ENCODE measurements around the gene DTX3L. TPM values are rescaled to one million over a fixed set of nuclear protein-coding genes. Genes with fewer than 3 reads are reported as not detected.

DTX3L gene
- total and polyA plus RNA-seq, 2 of the 13 experiments (the other 11 are each of a cell fraction or from before 2014, with no cell fraction given): 2.5 to 10.9 TPM

DNA sequence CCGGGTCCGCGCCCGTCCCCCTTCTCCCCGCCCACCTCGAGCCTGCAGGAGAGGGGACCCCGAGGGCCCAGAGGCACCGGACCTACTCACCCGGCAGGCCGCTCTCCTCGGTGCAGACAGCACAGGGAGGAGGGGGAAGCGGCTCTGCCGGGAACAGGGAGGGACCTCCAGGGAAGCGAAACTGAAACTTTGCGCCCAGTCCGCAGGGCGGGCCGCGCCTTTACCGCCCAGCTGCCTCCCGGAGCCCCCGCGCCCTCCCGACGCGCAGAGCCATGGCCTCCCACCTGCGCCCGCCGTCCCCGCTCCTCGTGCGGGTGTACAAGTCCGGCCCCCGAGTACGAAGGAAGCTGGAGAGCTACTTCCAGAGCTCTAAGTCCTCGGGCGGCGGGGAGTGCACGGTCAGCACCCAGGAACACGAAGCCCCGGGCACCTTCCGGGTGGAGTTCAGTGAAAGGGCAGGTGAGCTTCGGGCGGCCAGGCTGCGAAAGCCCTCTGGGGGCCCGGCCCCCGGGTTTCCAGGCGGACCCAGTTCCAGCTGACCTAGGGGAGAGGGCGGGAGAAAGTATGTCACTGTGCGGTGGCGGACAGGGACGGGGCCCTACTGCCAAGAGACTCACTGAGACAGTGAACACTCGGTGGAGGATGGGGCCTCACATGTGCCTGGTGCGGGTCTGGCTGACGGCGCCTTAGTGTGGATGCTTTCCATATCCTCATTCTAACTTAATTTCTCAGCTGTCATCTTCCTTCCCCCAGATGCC lies at the start of gene DTX3L, which contains the start of gene PARP9 (continued):
- peak; percentile 87 for TF ChIP-seq ARNT2 (CRISPR knock-in tag; IDR thresholded peaks at IDR 0.05; ENCODE audit: low read depth)
- TF ChIP-seq HOXA3 (CRISPR knock-in tag; IDR thresholded peaks at IDR 0.05): peak; percentile 62
- TF ChIP-seq REL (CRISPR knock-in tag; conservative IDR thresholded peaks at IDR 0.05): no peak
- TF ChIP-seq FIP1L1 (IDR thresholded peaks at IDR 0.05; ENCODE audit: borderline replicate concordance, insufficient read depth, low read depth, low read length): no peak
- peak; percentile 46; the same call in 1 of the 2 replicates for TF ChIP-seq NR2C2 (CRISPR knock-in tag; IDR thresholded peaks at IDR 0.05; ENCODE audit: borderline replicate concordance)
- TF ChIP-seq ZNF143 (CRISPR knock-in tag; IDR thresholded peaks at IDR 0.05): peak; percentile 44; the same call in 1 of the 2 replicates
- TF ChIP-seq, protein P1, sequence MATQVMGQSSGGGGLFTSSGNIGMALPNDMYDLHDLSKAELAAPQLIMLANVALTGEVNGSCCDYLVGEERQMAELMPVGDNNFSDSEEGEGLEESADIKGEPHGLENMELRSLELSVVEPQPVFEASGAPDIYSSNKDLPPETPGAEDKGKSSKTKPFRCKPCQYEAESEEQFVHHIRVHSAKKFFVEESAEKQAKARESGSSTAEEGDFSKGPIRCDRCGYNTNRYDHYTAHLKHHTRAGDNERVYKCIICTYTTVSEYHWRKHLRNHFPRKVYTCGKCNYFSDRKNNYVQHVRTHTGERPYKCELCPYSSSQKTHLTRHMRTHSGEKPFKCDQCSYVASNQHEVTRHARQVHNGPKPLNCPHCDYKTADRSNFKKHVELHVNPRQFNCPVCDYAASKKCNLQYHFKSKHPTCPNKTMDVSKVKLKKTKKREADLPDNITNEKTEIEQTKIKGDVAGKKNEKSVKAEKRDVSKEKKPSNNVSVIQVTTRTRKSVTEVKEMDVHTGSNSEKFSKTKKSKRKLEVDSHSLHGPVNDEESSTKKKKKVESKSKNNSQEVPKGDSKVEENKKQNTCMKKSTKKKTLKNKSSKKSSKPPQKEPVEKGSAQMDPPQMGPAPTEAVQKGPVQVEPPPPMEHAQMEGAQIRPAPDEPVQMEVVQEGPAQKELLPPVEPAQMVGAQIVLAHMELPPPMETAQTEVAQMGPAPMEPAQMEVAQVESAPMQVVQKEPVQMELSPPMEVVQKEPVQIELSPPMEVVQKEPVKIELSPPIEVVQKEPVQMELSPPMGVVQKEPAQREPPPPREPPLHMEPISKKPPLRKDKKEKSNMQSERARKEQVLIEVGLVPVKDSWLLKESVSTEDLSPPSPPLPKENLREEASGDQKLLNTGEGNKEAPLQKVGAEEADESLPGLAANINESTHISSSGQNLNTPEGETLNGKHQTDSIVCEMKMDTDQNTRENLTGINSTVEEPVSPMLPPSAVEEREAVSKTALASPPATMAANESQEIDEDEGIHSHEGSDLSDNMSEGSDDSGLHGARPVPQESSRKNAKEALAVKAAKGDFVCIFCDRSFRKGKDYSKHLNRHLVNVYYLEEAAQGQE (IDR thresholded peaks at IDR 0.05; ENCODE audit: borderline replicate concordance in 1 of 2, low read depth in 1 of 2, low read length in 2 of 2): peak in 1 of 2 experiments; percentile 21; a peak in 1 of 4 replicates
- TF ChIP-seq ZNF850 (CRISPR knock-in tag; conservative IDR thresholded peaks at IDR 0.05): no peak
- TF ChIP-seq IRF2 (CRISPR knock-in tag; IDR thresholded peaks at IDR 0.05): peak; percentile 100
- peak; percentile 57; the same call in 1 of the 2 replicates for TF ChIP-seq ELF1 (CRISPR knock-in tag; IDR thresholded peaks at IDR 0.05)
- no peak for TF ChIP-seq ZNF644 (CRISPR knock-in tag; IDR thresholded peaks at IDR 0.05; ENCODE audit: low read depth)
- TF ChIP-seq ZNF235 (CRISPR knock-in tag; IDR thresholded peaks at IDR 0.05; ENCODE audit: borderline replicate concordance): no peak; the same call in 1 of the 2 replicates
- TF ChIP-seq TMF1 (CRISPR knock-in tag; IDR thresholded peaks at IDR 0.05; ENCODE audit: low read depth): 0 out of 2 replicates have a peak, but pooled peaks have one; percentile 50
- no peak for TF ChIP-seq ZNF557 (CRISPR knock-in tag; IDR thresholded peaks at IDR 0.05)
- no peak for TF ChIP-seq POLR2AphosphoS2 (IDR thresholded peaks at IDR 0.05; ENCODE audit: low read depth, low read length)
- TF ChIP-seq, protein P2, sequence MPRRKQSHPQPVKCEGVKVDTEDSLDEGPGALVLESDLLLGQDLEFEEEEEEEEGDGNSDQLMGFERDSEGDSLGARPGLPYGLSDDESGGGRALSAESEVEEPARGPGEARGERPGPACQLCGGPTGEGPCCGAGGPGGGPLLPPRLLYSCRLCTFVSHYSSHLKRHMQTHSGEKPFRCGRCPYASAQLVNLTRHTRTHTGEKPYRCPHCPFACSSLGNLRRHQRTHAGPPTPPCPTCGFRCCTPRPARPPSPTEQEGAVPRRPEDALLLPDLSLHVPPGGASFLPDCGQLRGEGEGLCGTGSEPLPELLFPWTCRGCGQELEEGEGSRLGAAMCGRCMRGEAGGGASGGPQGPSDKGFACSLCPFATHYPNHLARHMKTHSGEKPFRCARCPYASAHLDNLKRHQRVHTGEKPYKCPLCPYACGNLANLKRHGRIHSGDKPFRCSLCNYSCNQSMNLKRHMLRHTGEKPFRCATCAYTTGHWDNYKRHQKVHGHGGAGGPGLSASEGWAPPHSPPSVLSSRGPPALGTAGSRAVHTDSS (CRISPR knock-in tag; conservative IDR thresholded peaks at IDR 0.05): no peak
- TF ChIP-seq ZNF768 (CRISPR knock-in tag; IDR thresholded peaks at IDR 0.05): peak; percentile 72; the same call in 1 of the 2 replicates
- TF ChIP-seq, protein P3, sequence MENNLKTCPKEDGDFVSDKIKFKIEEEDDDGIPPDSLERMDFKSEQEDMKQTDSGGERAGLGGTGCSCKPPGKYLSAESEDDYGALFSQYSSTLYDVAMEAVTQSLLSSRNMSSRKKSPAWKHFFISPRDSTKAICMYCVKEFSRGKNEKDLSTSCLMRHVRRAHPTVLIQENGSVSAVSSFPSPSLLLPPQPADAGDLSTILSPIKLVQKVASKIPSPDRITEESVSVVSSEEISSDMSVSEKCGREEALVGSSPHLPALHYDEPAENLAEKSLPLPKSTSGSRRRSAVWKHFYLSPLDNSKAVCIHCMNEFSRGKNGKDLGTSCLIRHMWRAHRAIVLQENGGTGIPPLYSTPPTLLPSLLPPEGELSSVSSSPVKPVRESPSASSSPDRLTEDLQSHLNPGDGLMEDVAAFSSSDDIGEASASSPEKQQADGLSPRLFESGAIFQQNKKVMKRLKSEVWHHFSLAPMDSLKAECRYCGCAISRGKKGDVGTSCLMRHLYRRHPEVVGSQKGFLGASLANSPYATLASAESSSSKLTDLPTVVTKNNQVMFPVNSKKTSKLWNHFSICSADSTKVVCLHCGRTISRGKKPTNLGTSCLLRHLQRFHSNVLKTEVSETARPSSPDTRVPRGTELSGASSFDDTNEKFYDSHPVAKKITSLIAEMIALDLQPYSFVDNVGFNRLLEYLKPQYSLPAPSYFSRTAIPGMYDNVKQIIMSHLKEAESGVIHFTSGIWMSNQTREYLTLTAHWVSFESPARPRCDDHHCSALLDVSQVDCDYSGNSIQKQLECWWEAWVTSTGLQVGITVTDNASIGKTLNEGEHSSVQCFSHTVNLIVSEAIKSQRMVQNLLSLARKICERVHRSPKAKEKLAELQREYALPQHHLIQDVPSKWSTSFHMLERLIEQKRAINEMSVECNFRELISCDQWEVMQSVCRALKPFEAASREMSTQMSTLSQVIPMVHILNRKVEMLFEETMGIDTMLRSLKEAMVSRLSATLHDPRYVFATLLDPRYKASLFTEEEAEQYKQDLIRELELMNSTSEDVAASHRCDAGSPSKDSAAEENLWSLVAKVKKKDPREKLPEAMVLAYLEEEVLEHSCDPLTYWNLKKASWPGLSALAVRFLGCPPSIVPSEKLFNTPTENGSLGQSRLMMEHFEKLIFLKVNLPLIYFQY (CRISPR knock-in tag; IDR thresholded peaks at IDR 0.05; ENCODE audit: borderline replicate concordance): peak; percentile 61; the same call in 1 of the 2 replicates
- peak; percentile 8; the same call in 1 of the 2 replicates for TF ChIP-seq NAIF1 (CRISPR knock-in tag; IDR thresholded peaks at IDR 0.05; ENCODE audit: borderline replicate concordance)
- TF ChIP-seq PCBP1 (IDR thresholded peaks at IDR 0.05; ENCODE audit: borderline replicate concordance, low read depth, low read length): 0 out of 2 replicates have a peak, but pooled peaks have one; percentile 73

Measured in HepG2 (cell line).